NB4 (cell line): ENCODE data around the gene BRICD5.

ENCODE experiments used
- POLR2A ChIP-seq: IDR thresholded peaks from 2 replicates; pipeline ENCODE4 v1.6.1; 2011; ENCODE audit warnings: mild to moderate bottlenecking; ENCODE audit not compliant: insufficient read length; ENCODE audit errors: extremely low read depth
- TF ChIP-seq, protein P1 (sequence below): IDR thresholded peaks from one replicate; pipeline ENCODE4 v1.5.1; 2012; ENCODE audit warnings: low read depth, low read length
- TF ChIP-seq, protein P2 (sequence below): IDR thresholded peaks from 2 replicates; pipeline ENCODE4 v1.6.1; 2011; ENCODE audit warnings: low read depth, low read length

DNA sequence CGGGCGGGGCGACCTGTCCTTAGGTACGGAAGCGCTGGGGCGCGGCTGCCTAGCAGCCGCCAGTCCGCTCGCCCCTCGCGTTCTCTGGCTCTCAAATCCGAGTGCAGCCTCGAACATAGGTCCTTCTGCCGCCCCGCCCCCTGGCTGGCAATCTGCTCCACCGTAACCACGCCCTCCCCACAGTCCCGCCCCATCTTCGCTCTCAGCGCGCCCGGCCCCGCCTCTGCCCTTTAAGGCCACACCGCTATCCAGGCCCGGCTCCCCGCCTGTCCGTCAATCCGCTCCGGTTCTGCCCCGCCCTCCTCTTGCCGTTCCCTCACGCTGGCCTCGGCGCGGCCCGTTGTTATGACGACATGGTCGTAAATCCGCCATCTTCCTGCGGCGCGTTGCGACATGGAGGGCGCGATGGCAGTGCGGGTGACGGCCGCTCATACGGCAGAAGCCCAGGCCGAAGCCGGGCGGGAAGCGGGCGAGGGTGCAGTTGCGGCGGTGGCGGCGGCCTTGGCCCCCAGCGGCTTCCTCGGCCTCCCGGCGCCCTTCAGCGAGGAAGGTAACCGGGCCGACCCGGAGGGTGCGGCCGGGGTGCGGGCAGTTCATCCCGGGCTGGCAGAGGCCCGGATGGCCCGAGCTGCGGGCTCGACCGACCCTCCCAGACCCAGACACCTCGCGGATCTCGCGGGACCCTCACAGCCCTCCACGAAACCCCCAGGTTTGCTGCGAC is 12.7 kb upstream of the BRICD5 start, which contains the start of gene E4F1:
- TF ChIP-seq, protein P1, sequence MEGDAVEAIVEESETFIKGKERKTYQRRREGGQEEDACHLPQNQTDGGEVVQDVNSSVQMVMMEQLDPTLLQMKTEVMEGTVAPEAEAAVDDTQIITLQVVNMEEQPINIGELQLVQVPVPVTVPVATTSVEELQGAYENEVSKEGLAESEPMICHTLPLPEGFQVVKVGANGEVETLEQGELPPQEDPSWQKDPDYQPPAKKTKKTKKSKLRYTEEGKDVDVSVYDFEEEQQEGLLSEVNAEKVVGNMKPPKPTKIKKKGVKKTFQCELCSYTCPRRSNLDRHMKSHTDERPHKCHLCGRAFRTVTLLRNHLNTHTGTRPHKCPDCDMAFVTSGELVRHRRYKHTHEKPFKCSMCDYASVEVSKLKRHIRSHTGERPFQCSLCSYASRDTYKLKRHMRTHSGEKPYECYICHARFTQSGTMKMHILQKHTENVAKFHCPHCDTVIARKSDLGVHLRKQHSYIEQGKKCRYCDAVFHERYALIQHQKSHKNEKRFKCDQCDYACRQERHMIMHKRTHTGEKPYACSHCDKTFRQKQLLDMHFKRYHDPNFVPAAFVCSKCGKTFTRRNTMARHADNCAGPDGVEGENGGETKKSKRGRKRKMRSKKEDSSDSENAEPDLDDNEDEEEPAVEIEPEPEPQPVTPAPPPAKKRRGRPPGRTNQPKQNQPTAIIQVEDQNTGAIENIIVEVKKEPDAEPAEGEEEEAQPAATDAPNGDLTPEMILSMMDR: no peak
- TF ChIP-seq, protein P2, sequence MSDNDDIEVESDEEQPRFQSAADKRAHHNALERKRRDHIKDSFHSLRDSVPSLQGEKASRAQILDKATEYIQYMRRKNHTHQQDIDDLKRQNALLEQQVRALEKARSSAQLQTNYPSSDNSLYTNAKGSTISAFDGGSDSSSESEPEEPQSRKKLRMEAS: peak; percentile 37
- peak; percentile 89 for TF ChIP-seq POLR2A
